Fibroblast of lung (primary cell): ENCODE measurements around the gene NAP1L4. TPM values are rescaled to one million over a fixed set of nuclear protein-coding genes. Genes with fewer than 3 reads are reported as not detected.

ENCODE experiments used
- DNase-seq, 2 donors: peaks; one replicate each; pipeline versions ENCODE4 v3.0.0 to v3.0.0-alpha.2; 2010; ENCODE audit warnings: low read depth in 2 of 2
- H2AFZ ChIP-seq: 2 replicates; pipeline ENCODE4 v1.5.1; 2012; ENCODE audit warnings: low read length, control low read depth, inconsistent platforms
- H3K27ac ChIP-seq: 2 replicates; pipeline ENCODE4 v1.5.1; 2011; ENCODE audit warnings: low read length, control low read depth; ENCODE audit not compliant: insufficient read depth
- H3K27me3 ChIP-seq: 2 replicates; pipeline ENCODE4 v1.5.1; 2011; ENCODE audit warnings: mild to moderate bottlenecking, low read length; ENCODE audit not compliant: control insufficient read depth, insufficient read depth
- H3K36me3 ChIP-seq: 2 replicates; pipeline ENCODE4 v1.5.1; 2011; ENCODE audit warnings: low read length; ENCODE audit not compliant: control insufficient read depth, insufficient read depth
- H3K4me1 ChIP-seq: 2 replicates; pipeline ENCODE4 v1.5.1; 2011; ENCODE audit warnings: low read length; ENCODE audit not compliant: control insufficient read depth, insufficient read depth; ENCODE audit errors: extremely low read depth
- H3K4me2 ChIP-seq: 2 replicates; pipeline ENCODE4 v1.5.1; 2011; ENCODE audit warnings: low read length, control low read depth; ENCODE audit not compliant: insufficient read depth; ENCODE audit errors: extremely low read depth
- H3K4me3 ChIP-seq, 4 experiments: fragments of 200-600 bp in 1 of 4; sonication (generic) in 1 of 4; replicated peaks in 1 of 4; 2 replicates each; pipeline ENCODE4 v1.5.1; 2011 to 2016; ENCODE audit warnings: low read length in 4 of 4, low read depth in 3 of 4, mild to moderate bottlenecking in 3 of 4, control low read depth in 2 of 4, inconsistent platforms in 1 of 4, mixed read lengths in 1 of 4; ENCODE audit not compliant: insufficient read depth in 1 of 4; ENCODE audit errors: control extremely low read depth in 1 of 4
- H3K79me2 ChIP-seq: 2 replicates; pipeline ENCODE4 v1.5.1; 2012; ENCODE audit warnings: mild to moderate bottlenecking, low read length, inconsistent platforms; ENCODE audit not compliant: control insufficient read depth, insufficient read depth
- H3K9ac ChIP-seq: 2 replicates; pipeline ENCODE4 v1.5.1; 2011; ENCODE audit warnings: mild to moderate bottlenecking, low read length, control low read depth; ENCODE audit not compliant: insufficient read depth
- H3K9me3 ChIP-seq: 2 replicates; pipeline ENCODE4 v1.5.1; 2012; ENCODE audit warnings: low read depth, low read length; ENCODE audit not compliant: control insufficient read depth, insufficient read depth
- H4K20me1 ChIP-seq: 2 replicates; pipeline ENCODE4 v1.5.1; 2011; ENCODE audit warnings: low read length; ENCODE audit not compliant: control insufficient read depth, insufficient read depth; ENCODE audit errors: extremely low read depth
- EZH2 ChIP-seq: IDR thresholded peaks from 2 replicates; pipeline ENCODE4 v1.5.1; 2012; ENCODE audit warnings: low read length, control low read depth, mild to moderate bottlenecking; ENCODE audit errors: missing control alignments
- polyA plus RNA-seq, 2 donors: library from polyadenylated mRNA; depleted of rRNA in 1 of 2; stranded (reverse) in 1 of 2; unstranded in 1 of 2; fragments of >200 nt; gene quantifications; 2 replicates each; pipeline ENCODE4 v1.2.1, GENCODE V29; 2011 to 2012; ENCODE audit warnings: missing spikeins in 1 of 2
- total RNA-seq: library from RNA; depleted of rRNA; stranded (reverse); fragments of >200 nt; gene quantifications from 2 replicates; pipeline ENCODE4 v1.2.1, GENCODE V29; 2014
- TF ChIP-seq, protein P1 (sequence below), 2 donors: IDR thresholded peaks in 1 of 2; conservative IDR thresholded peaks in 1 of 2; 1 replicate in 1 of 2; 2 replicates in 1 of 2; pipeline ENCODE4 v1.5.1; 2011 to 2012; ENCODE audit warnings: low read length in 2 of 2, control low read depth in 1 of 2, inconsistent platforms in 1 of 2, low read depth in 1 of 2, mild to moderate bottlenecking in 1 of 2

NAP1L4 gene
- total and polyA plus RNA-seq, 2 donors (not counting 1 experiment from before 2014, with no cell fraction given): 79.5 to 113 TPM

DNA sequence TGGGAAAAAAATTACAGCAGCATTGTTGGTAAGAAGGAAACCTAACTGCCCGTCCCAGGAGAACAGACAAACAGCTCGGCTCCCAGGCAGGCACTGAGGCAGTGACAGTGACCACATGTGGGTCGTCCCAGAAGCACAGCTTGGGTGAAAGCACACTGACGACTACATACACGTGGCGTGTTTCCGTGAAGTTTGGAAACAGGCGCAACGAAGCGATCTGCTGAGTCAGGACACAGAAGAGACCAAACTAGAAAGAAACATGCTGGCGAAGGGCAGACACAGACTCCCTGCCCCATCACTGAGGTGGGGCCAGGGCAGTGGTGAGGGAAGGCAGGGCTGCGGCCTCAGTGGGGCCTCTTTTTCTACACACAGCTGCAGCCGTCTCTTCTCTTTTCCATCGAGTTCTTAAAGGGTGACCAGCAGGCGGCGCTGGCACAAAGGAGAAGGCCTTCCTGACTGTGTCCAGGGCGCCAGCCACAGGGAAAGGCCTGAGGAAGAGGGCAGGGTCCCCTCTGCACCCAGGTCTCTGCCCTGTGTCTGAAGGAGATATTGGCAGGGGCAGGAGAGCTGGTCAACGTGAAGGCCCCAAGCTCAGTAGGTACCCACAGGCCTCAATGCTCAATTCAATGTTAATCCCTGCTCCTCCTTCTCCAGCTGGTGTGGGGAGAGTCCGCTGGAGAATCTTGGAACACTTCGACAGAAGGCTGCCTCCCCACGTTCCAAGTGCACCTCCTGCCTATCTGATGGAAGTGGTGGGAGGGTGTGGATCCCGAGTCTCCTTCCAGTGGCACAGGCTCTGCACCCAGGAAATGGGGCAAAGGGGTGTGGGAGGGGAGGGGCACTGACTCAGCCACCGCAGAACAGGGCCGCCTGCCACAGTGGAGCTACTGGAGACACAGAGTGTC, 45.2 kb upstream of the NAP1L4 start:
- Histone ChIP-seq H2AFZ (no peak overlapping the region), H3K9ac (no peak overlapping the region), H3K27me3 (no peaks in the 10 kb centered on the region), H3K36me3 (peaks cover 30% of the 10 kb centered on the region), H3K9me3 (no peaks in the 10 kb centered on the region), H3K4me2 (no peak overlapping the region), H3K27ac (no peak overlapping the region), H3K79me2 (peaks cover 10% of the 10 kb centered on the region), H3K4me1 (no peaks in the 10 kb centered on the region), H4K20me1 (no peaks in the 10 kb centered on the region), H3K4me3 (no peak overlapping the region)
- DNase-seq: peak; percentile 60 to 73
- TF ChIP-seq, protein P1, sequence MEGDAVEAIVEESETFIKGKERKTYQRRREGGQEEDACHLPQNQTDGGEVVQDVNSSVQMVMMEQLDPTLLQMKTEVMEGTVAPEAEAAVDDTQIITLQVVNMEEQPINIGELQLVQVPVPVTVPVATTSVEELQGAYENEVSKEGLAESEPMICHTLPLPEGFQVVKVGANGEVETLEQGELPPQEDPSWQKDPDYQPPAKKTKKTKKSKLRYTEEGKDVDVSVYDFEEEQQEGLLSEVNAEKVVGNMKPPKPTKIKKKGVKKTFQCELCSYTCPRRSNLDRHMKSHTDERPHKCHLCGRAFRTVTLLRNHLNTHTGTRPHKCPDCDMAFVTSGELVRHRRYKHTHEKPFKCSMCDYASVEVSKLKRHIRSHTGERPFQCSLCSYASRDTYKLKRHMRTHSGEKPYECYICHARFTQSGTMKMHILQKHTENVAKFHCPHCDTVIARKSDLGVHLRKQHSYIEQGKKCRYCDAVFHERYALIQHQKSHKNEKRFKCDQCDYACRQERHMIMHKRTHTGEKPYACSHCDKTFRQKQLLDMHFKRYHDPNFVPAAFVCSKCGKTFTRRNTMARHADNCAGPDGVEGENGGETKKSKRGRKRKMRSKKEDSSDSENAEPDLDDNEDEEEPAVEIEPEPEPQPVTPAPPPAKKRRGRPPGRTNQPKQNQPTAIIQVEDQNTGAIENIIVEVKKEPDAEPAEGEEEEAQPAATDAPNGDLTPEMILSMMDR (conservative IDR thresholded peaks at IDR 0.05 in 1 of 2, IDR thresholded peaks at IDR 0.05 in 1 of 2; ENCODE audit: low read depth in 1 of 2, low read length in 2 of 2): peak; percentile 73 to 78
- no peak for TF ChIP-seq EZH2

DNA sequence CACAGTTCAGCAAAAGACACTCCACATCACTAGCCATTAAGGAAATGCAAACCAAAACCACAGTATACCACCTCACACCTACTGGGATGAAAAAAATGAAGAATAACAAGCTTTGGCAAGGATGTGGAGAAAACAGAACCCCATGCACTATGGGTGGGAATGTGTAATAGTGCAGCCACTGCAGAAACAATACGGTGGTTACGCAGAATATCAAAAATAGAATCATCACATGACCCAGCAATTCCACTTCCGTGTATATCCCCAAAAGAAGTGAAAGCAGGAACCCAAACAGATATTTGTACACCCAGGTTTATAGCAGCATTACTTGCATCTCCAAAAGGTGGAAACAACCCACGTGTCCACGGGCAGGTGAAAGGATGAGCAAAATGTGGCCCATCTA, 44.3 kb upstream of the NAP1L4 start:
- Histone ChIP-seq H3K9me3 (no peaks in the 10 kb centered on the region), H3K36me3 (peaks cover 23% of the 10 kb centered on the region), H3K9ac (no peak overlapping the region), H3K27me3 (no peaks in the 10 kb centered on the region), H4K20me1 (no peaks in the 10 kb centered on the region), H3K4me3 (no peak overlapping the region), H2AFZ (no peak overlapping the region), H3K4me1 (no peaks in the 10 kb centered on the region), H3K79me2 (peaks cover 2% of the 10 kb centered on the region), H3K27ac (no peak overlapping the region), H3K4me2 (no peak overlapping the region)
- TF ChIP-seq, protein P1 (conservative IDR thresholded peaks at IDR 0.05 in 1 of 2, IDR thresholded peaks at IDR 0.05 in 1 of 2; ENCODE audit: low read depth in 1 of 2, low read length in 2 of 2): no peak
- no peak for TF ChIP-seq EZH2
- DNase-seq: no peak

DNA sequence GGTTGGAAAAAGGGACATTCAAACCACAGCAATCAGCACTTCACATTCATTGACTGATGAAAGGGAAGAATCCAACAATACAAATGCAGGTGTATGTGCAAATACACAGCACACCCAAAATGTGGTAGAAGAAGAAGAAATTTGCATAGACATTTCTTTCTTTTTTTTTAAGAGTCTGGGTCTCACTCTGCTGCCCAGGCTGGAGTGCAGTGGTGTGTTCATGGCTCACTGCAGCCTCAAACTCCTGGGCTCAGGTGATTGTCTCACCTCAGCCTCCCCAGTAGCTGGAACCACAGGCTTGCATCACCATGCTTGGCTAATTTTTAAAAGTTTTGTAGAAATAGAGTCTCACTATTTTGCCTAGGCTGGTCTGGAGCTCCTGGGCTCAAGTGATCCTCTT, 43.2 kb upstream of the NAP1L4 start:
- no peaks in the 10 kb centered on the region for H3K27me3 ChIP-seq
- DNase-seq: no peak
- no peaks in the 10 kb centered on the region for H4K20me1 ChIP-seq
- no peak overlapping the region for H3K27ac ChIP-seq
- no peaks in the 10 kb centered on the region for H3K79me2 ChIP-seq
- H3K4me3 ChIP-seq: no peak overlapping the region
- H3K4me2 ChIP-seq: no peak overlapping the region
- TF ChIP-seq, protein P1 (conservative IDR thresholded peaks at IDR 0.05 in 1 of 2, IDR thresholded peaks at IDR 0.05 in 1 of 2; ENCODE audit: low read depth in 1 of 2, low read length in 2 of 2): no peak
- no peak for TF ChIP-seq EZH2
- no peak overlapping the region for H2AFZ ChIP-seq
- H3K9me3 ChIP-seq: no peaks in the 10 kb centered on the region
- peaks cover 18% of the 10 kb centered on the region for H3K36me3 ChIP-seq
- H3K4me1 ChIP-seq: peaks cover 2% of the 10 kb centered on the region
- H3K9ac ChIP-seq: no peak overlapping the region
